T-helper 1 cell (primary cell): ENCODE data around the gene IVD.

Source experiments
- DNase-seq, 5 donors: peaks; one replicate each; pipeline ENCODE4 v3.0.0-alpha.2; 2012 to 2020
- total RNA-seq, 4 donors: gene quantifications; one replicate each; lab custom pipeline; 2026; lab: John Stamatoyannopoulos, UW

The IVD gene
- 17.1 to 36.4 (median 25.8) reads per million in 4 donors for total RNA-seq

GRCh38 chr15:40405501-40406381, at the start of gene IVD:
Gene IVD, plus strand, starts transcription at chr15:40405795. Its CDS starts 33 bp downstream, at chr15:40405828.
- peak; percentile 57 to 88 (median 76) for DNase-seq

DNA sequence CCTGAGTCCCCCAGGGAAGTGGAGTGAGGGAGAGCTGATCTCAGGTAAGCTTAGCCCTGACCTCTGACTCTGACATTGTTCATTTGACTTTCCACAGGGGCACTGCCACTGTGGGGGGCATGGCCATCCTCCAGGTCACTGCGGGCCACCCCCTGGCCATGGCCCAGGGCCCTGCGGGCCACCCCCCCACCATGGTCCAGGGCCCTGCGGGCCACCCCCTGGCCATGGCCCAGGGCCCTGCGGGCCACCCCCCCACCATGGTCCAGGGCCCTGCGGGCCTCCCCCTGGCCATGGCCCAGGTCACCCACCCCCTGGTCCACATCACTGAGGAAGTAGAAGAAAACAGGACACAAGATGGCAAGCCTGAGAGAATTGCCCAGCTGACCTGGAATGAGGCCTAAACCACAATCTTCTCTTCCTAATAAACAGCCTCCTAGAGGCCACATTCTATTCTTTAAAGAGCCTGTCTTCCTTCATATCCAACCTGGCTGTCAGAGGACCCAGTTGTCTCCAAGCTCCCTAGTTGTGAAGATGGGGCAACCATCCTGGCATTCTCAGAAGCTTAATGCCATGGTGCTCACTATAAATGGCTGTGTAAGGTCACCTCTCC, 49.5 kb upstream of the IVD start:
- no peak for DNase-seq

DNA sequence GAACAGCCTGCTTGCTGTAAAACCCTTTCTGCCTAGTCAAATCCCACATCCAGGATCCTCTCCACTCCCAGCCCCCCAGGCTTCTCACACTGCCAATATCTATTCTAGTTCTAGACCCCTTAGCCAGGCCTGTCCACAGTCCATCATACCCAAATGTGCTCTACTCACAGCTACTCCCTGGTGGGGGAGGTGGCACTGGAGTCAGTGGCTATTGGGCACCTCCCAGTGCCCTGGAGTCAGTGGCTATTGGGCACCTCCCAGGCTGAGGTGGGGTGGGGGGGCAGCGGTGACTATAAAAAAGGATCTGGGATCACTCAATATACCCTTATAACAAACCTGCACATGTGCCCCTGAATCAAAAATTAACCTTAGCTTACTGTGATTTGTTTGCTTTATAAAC, 48.3 kb upstream of the IVD start:
- no peak for DNase-seq

DNA sequence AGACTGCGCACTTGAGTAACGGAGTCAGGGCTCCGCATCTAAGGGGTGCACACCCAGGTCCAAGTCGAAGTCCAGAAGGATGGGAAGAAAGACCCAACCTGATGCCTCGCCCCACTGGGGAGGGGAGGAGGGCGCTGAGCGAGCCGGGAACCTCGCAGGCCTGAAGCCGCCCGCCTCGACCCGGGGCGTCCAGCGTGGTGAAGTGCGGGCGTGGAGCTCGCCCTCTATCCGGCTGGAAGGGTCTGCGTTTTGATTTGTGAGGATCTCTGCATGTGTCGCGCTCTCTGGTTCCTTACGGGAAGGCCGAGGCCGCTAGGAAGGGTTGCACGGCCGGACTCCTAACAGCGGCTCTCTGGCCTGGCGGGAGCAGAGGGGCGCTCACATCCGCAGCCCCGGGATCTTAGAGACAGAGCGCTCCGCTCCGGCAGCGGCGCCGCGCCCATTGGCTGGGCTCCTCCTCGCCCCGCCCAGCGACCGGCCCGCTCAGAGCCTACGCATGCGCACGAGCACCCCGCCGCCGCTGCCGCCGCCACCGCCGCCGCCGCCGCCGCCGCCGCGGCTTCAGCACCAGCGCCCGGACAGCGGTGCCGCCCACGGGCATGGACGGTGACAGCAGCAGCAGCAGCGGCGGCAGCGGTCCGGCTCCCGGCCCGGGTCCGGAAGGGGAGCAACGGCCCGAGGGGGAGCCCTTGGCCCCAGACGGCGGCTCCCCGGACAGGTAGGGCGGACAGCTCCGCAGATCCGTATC, 47.7 kb upstream of the IVD start, which contains the start of gene DISP2:
Gene DISP2 (plus strand): TSS at position 497 of the 748 bp plus-strand sequence. CDS start 103 bp downstream, at position 600.
- peak; percentile 82 to 92 (median 85) for DNase-seq

GRCh38 chr15:40358471-40359353, 46.9 kb upstream of the IVD start:
- DNase-seq, result peak in 1 of 5 donors; percentile 27

- no peak for DNase-seq
Measured at GRCh38 chr15:40360015-40360414, 45.6 kb upstream of the IVD start.

DNA sequence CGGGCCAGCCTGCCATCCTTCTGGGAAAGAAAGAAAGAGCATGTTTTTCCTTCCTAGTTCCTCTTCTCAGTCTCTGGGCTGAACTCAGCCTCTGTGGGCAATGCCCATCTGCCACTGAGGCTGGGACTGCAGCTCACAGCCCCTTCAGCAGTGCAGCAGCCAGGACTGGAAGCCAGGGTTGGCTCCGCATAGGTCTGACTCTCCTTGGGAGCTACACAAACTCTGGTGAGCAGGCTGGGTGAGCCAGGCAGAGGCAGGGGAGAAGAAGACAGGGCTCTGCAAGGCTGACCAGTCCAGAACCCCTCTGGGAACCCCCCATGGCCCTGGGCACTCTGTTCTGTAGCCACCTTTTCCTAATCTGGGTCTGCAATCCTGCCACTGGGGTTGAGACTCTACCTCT, 44.0 kb upstream of the IVD start:
- no peak for DNase-seq

DNA sequence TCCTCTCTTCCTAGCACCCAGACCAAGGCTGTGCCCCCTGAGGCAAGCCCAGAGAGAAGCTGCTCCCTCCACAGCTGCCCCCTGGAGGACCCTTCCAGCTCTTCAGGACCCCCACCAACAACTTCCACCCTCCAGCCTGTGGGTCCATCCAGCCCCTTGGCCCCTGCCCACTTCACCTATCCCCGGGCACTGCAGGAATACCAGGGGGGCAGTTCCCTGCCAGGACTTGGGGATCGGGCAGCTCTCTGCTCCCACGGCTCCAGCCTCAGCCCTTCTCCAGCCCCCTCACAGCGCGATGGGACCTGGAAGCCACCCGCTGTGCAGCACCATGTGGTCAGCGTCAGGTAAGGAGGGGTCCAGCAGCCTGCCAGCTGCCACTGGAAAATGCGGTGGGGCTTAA, 42.0 kb upstream of the IVD start:
- no peak for DNase-seq

DNA sequence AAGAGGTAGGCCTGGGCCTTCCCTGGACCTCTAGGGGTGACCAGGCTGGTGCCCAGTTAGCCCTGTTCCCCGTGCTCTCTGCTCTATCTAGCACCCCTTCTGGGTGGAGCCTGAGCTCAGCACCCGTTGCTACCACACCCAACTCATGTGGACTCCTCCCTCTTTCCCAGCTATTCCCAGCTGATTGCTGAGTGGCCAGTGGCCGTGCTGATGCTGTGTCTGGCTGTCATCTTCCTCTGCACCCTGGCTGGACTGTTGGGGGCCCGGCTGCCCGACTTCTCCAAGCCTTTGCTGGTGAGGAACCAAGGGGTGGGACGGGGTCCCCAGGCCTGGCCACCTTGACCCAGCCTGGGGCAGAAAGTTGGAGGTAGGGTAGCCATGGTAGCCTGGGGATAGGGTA, 41.3 kb upstream of the IVD start:
- DNase-seq, result no peak

DNA sequence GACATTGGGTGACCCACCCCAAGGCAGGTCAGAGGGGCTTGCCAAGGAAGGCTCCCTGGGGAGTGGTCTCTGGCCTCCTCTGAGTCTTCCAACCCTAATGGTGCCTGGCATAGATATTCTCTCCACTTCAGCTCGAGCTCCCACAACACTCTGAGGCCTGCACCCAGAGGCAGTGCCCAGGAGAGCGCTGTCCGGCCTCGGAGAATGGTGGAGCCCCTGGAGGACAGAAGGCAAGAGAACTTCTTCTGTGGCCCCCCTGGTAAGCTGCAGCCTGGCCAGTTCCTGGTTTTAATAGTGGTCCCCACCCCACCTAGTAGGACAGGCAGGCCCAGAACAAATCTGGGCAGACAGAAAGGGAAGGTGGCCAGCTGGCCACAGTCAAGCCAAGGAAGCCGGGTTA, 40.6 kb upstream of the IVD start:
- no peak for DNase-seq

DNA sequence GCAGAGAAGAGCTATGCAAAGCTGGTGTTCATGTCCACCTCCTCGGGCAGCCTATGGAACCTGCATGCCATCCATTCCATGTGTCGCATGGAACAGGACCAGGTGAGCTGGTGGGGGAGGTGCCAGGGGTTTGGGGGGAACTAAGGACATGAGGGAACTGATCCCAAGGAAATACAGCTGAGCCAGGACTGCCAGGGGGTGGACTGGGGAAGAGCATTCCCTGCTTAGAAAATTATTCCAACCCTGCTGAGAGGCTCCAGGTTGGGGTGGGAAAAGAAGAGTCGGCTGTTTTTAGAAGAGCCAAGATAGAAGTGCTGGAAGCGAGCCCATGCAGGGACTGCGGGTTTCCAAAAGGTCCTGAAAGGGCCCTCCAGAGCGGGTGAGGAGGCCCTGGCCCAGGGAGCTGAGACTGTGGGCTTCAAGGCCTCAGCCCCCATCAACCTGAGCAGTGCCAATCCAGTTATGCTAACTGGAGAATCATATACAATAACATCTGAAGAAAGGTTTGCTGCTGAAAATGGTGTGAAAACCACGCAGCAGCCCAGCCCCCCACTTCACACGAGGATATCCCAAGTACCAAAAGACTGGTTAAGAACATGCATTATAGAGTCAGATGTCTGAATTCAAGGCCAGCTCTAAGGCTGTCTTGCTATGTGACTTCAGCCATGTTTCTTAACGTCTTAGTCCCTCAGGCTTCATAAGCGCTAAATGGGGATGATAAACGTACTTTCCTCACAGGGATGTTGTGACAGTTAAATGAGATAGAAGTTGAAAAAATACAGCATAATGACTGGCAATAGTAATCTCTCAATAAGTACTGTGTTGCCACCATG, 39.8 kb upstream of the IVD start:
- no peak for DNase-seq

DNA sequence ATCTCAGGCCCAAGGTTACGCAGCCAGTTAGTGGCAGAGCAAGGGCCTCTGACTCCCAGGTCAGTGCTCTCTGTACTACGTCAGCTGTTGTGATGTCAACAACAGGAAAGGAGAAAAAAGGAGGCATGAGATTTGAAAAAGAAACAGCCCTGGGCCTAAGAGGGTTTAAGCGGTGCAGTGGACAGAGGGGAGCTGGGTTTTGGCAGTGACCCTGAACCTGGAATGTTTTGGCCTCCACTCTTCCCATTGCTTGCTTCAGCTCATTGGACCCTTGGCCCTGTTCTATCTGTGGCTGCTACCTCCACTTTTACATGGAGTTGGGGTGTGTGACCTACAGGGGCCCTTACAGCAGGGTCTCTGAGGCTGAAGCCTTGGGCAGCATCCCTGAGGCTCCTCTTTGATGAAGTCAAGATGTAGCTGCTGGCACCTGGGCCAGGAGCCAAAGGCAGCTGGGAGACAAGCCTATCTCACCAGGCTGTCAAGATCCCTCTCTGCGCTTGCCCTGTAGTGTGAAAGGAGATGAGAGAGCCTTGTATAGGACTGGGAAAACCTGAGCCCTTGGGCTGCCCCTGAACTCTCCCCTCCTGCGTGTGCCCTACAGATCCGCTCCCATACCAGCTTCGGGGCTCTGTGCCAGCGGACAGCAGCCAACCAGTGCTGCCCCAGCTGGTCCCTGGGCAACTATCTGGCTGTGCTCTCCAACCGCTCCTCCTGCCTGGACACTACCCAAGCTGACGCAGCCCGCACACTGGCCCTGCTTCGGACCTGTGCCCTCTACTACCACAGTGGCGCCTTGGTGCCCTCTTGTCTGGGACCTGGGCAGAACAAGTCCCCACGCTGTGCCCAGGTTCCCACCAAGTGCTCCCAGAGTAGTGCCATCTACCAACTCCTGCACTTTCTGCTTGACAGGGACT, 38.9 kb upstream of the IVD start:
- DNase-seq, result no peak

GRCh38 chr15:40367371-40367685, 38.3 kb upstream of the IVD start:
- DNase-seq, result no peak

DNA sequence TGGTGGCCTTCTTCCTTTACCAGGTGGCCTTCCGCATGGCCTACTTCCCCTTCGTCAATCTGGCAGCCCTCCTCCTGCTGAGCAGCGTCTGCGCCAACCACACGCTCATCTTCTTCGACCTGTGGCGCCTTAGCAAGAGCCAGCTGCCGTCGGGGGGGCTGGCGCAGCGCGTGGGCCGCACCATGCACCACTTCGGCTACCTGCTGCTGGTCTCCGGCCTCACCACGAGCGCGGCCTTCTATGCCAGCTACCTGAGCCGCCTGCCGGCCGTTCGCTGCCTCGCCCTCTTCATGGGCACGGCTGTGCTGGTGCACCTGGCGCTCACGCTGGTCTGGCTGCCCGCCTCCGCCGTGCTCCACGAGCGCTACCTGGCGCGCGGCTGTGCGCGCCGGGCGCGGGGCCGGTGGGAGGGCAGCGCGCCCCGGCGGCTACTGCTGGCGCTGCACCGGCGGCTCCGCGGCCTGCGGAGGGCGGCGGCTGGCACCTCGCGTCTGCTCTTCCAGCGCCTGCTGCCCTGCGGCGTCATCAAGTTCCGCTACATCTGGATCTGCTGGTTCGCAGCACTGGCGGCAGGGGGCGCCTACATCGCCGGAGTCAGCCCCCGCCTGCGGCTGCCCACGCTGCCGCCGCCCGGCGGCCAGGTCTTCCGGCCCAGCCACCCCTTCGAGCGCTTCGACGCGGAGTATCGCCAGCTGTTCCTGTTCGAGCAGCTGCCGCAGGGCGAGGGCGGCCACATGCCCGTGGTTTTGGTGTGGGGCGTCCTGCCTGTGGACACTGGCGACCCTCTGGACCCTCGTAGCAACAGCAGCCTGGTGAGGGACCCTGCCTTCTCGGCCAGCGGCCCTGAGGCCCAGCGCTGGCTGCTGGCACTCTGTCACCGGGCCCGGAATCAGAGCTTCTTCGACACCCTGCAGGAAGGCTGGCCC, 37.6 kb upstream of the IVD start:
- DNase-seq, result peak; percentile 78 to 94 (median 84)

DNA sequence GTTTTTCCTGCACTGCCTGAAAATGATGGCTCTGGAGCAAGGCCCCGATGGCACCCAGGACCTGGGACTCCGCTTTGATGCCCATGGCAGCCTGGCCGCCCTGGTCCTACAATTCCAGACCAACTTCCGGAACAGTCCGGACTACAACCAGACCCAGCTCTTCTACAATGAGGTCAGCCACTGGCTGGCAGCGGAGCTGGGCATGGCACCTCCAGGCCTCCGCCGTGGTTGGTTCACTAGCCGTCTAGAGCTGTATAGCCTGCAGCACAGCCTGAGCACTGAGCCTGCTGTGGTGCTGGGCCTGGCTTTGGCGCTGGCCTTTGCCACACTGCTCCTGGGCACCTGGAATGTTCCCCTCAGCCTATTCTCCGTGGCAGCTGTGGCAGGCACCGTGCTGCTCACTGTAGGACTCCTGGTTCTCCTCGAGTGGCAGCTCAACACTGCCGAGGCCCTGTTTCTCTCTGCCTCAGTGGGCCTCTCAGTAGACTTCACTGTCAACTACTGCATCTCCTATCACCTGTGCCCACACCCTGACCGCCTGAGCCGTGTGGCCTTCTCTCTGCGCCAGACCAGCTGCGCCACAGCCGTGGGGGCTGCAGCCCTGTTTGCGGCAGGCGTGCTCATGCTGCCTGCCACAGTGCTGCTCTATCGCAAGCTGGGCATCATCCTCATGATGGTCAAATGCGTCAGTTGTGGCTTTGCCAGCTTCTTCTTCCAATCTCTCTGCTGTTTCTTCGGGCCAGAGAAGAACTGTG, 36.7 kb upstream of the IVD start:
- DNase-seq, result no peak

DNA sequence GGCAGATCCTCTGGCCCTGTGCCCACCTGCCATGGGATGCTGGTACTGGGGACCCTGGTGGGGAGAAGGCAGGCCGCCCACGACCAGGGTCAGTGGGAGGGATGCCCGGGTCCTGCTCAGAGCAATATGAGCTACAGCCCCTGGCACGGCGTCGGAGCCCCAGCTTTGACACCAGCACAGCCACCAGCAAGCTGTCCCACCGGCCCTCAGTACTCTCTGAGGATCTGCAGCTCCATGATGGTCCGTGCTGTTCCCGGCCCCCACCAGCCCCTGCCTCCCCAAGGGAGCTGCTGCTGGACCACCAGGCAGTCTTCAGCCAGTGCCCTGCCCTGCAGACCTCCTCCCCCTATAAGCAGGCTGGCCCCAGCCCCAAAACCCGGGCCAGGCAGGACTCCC, 36.1 kb upstream of the IVD start:
- no peak for DNase-seq

DNA sequence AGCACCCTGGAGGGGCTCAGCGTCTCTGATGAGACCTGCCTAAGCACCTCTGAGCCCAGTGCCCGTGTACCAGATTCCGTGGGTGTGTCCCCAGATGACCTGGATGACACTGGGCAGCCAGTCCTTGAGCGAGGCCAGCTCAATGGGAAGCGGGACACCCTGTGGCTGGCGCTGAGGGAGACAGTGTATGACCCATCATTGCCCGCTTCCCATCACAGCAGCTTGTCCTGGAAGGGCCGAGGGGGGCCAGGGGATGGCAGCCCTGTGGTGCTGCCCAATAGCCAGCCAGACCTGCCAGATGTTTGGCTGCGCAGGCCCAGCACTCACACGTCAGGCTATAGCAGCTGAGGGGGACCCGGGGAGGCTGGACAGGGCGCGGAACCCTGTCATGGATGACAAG, 35.6 kb upstream of the IVD start:
- no peak for DNase-seq

DNA sequence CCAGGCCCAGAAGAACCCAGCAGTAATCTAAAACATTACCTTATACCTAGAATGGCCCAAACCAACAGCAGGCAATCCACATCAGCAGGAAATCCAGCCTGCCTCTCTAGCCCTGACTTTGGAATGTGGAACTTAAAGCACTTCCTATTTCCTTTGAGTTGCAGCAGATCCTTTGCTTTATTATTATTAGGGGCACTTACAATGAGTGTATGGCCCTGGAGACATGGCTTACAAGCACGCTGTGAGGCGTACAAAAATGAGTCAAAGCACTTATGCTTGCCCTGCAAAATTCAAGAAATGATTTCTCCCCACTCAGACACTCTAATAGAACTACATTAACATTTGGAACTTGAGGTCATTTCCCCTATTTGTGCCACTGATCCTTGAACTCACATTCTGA, 32.6 kb upstream of the IVD start:
- no peak for DNase-seq

DNA sequence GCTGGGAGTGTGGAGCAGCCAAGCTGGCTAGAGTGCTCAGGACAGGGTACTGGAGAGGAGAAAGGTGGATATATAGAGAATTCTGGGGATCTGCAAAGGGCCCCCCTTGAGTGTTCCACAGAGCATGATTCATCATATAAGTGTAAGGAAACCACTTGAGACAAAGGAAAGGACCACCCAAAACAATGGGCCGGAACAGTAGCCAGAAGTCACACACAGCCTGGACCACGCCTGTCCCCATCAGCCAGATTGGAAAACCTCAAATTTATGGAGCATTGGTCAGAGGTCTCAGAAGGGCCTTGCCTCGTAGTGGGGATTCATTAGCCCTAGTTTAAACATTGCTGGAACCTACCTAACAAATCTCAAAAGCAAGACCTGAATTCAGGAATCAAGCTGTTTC, 28.0 kb upstream of the IVD start:
- DNase-seq, result no peak
